SK-N-DZ (cell line): ENCODE data around the gene CCDC170. TPM values are rescaled to one million over a fixed set of nuclear protein-coding genes. Genes with fewer than 3 reads are reported as not detected.
"Not testable (repeated sequence)": the region's sequence is repeated elsewhere in the genome, so short reads cannot be mapped to it uniquely, and the experiment has no call there.

Experiments
- DNase-seq: peaks from one replicate; pipeline ENCODE4 v3.0.0-alpha.2; 2015; ENCODE audit warnings: low spot score
- polyA plus RNA-seq, 2 experiments: library from polyadenylated mRNA; depleted of rRNA; stranded (reverse); fragments of >200 nt; gene quantifications; 2 replicates each; pipeline ENCODE4 v1.2.3, GENCODE V29; 2014

Gene CCDC170, protein sequence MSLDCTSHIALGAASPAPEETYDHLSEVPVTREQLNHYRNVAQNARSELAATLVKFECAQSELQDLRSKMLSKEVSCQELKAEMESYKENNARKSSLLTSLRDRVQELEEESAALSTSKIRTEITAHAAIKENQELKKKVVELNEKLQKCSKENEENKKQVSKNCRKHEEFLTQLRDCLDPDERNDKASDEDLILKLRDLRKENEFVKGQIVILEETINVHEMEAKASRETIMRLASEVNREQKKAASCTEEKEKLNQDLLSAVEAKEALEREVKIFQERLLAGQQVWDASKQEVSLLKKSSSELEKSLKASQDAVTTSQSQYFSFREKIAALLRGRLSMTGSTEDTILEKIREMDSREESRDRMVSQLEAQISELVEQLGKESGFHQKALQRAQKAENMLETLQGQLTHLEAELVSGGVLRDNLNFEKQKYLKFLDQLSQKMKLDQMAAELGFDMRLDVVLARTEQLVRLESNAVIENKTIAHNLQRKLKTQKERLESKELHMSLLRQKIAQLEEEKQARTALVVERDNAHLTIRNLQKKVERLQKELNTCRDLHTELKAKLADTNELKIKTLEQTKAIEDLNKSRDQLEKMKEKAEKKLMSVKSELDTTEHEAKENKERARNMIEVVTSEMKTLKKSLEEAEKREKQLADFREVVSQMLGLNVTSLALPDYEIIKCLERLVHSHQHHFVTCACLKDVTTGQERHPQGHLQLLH
- polyA plus RNA-seq (2014; cell fraction: cytosol; rRNA removed): not detected in 2 replicates
- polyA plus RNA-seq (2014; cell fraction: nucleus; rRNA removed): not detected in 2 replicates

DNA sequence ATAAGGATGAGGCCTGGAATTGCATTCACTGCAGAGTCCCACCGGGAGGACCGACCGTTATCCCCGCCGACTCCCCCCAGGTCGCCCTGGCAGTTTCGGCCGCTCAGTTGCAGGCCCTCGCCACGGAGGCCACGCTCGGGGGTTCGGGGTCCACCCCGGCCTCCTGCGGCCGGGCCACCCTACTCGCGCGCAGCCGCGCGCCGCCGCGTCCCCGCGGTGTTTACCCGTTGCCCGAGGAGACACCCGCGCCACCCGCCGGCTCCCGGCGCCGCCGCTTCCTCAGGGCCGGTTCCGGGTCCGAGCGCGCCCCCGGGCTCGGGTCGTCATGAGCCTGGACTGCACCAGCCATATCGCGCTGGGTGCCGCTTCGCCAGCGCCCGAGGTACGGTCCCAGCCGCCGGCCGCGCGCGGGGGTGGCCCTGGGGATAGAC is at the start of gene CCDC170:
TSS of gene CCDC170 (plus strand) at position 214 of the 431 bp plus-strand sequence. CDS start at position 326, 112 bp downstream.
- no peak for DNase-seq

DNA sequence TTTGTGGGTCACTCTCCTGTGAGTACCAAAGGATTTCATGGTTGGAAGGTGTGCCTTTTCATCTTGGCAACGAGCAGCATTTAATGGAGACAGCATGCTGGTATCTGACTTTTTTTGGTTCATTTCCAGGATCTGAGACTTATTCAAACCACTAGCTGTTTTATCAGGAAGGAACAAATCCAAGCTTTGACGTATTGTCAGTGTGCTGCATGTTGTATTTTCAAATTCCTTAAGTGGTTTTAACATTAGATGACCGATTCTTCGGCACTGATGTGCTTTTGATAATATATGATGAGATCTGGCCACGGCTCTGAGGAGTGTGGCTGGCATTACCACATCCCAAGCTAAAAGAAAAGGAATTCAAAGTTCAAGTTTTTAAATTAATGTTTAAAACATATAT is 48.3 kb upstream of the CCDC170 start:
- DNase-seq: no peak

DNA sequence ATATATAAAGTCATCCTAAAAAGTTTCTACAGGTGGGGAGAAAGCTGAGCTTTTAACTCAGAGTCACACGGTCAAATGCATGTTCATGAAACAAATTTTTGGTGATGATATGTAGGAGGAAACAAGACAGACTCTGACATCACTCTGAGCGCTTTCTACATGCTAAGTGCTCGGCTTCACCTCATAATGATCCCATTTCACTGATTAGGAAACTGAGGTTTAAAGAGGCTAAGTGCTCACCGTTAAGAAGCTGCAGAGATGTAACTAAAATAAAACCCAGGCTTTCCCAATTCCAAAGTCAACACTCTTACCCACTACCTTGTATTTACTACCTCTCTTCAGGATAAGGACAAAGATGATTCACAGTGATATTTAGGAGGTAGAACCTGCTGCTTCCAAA is 46.6 kb upstream of the CCDC170 start:
- DNase-seq: no peak

DNA sequence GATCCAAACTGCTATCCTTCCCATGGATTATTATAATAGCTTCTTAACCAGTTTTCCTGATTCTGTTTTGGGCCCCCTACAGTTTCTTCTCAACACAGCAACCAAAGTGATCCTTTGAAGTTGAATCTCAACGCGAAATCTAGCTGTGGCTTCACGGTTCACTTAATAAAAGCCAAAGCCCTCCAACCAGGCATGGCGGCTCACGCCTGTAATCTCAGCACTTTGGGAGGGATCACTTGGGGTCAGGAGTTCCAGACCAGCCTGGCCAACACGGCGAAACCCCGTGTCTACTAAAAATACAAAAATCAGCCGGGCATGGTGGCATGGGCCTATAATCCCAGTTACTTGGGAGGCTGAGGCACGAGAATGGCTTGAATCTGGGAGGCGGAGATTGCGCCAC is 45.2 kb upstream of the CCDC170 start:
- no peak for DNase-seq

DNA sequence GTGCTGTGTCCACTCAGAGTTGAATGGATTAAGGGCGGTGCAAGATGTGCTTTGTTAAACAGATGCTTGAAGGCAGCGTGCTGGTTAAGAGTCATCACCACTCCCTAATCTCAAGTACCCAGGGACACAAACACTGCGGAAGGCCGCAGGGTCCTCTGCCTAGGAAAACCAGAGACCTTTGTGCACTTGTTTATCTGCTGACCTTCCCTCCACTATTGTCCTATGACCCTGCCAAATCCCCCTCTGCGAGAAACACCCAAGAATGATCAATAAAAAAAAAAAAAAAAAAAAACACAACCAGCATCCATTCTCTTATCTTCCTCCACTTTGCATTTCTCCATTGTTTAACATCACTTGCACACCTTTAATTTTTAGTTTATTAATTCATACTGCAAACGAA is 42.9 kb upstream of the CCDC170 start:
- not testable (repeated sequence) for DNase-seq

DNA sequence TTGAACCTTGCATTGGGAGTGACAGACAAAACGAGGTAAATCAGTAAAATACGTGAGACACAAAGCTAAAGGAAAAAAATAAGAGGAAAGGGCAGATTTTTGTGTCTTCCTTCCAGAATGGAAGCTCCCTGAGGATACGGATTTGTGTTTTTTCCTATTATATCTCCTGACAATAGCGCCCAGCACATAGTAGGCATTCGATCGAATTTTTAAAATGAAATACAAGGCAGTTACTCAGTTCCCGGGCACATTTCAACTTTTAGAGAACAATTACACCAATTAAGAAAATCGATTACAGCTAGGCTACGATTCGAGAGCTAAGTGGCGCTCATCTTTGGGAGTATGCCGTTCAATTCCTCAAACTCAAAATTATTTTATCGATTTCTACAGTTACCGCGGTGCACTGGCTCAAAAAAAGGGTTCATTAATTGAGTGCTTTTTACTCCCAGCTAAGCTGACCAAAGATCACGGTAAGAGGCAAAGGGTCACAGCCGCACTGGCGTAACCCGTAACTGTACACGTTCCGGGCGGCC is 42.3 kb upstream of the CCDC170 start:
- no peak for DNase-seq

DNA sequence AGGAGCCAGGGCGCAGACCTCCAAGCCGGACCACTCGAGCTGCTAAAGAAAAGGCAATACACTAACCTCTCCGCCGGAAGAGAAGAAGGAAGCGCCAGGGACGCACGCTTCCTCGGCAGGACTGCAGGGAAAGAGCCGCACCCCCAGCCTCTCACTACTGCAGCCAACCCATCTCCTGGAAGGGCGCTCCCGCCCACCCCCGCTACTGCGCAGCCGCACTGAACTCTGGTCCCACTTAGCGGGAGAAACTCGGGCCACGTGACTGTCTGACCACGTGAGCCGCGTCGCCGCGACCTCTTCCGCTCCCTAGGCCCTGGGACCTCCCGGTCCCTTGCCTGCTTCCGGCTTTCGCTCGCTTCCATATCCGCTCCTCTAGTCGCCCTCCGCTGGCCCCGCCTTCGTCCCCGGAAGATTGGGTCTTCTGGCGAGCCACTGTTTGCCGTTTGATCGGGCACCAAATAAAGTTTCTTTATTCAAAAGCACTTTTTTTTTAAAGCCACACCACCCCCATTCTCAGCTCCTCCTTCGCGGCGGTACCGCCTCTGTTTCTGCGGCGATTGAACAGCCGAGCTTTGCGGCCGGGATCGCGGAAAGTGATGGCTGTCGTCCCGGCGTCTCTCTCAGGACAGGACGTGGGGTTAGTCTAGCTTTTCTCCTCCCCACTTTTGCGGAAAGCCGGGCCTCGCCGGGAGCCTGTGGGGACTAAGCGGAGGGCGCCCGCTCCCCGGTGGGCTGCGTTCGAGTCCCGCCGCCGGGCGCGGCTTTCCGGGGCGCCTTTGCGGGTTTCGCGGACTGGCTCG is 41.7 kb upstream of the CCDC170 start, which contains the start of gene RMND1:
TSS of gene RMND1 (minus strand) at position 177 of the 800 bp plus-strand sequence. CDS start 6,315 bp downstream, outside the sequence.
- peak; percentile 100 for DNase-seq

DNA sequence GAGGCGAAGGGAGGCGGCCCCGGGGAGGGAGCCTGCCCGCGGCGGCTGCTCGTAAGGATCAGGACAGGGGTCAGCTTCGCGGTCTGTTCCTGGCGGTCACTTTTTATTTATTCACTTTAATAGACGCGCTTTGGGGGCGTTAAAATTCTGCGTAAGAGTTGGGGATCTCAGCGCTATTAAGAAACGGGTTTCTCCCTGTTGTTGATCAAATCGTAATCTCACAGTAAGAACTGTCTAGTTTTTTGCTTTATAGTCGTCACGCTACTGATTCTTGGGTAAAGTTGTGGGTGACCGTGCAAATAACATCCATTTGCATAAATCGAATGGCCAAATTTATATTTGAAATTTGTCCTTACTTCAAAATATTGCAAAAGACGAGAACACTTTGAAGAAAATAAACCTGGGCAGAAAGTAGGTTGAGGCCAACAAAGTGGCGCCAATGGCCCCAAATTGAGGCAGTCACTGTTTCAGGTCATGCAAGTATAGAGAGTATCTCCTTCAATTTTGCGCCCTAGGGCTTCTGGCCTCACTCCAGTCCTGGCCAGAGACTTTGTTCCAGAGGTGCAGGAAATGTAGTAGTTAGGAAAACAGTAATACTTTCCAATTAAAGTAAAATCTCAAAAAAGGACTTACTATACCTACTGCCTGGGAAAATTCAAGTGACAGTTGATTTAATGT is 40.9 kb upstream of the CCDC170 start:
- DNase-seq: peak; percentile 10

DNA sequence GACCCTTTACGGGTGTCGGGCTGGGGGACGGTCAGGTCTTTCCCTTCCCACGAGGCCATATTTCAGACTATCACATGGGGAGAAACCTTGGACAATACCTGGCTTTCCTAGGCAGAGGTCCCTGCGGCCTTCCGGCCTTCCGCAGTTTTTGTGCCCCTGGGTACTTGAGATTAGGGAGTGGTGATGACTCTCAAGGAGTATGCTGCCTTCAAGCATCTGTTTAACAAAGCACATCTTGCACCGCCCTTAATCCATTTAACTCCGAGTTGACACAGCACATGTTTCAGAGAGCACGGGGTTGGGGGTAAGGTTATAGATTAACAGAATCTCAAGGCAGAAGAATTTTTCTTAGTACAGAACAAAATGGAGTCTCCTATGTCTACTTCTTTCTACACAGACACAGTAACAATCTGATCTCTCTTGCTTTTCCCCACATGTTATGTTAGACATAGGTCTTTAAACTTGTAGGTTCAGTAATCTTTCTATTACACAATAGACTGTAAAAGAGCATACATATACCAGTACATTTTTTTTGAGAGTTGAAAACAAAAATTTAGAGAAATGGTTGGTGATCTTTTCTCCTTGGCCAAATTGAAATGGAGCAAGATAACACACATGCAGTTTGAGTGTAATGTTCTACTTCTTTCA is 37.9 kb upstream of the CCDC170 start:
- not testable (repeated sequence) for DNase-seq

DNA sequence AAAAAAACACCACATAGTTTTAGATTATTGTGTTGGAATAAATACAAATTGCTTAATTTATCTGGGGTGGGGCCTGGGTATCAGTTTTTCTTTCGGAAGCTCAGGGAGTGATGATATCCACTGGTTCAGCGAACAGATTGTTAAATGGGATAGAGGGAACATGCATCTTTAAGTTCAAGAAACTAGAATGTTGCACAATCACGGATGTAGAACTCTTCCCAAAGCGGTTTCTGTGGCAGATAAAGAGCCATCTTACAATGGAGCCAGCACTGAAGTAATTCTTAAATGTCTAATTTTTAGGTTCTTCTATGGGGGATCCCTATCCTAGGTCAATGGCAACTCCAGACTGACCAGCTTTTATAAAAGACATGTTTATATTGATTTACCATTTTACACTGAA is 32.1 kb upstream of the CCDC170 start:
- no peak for DNase-seq

DNA sequence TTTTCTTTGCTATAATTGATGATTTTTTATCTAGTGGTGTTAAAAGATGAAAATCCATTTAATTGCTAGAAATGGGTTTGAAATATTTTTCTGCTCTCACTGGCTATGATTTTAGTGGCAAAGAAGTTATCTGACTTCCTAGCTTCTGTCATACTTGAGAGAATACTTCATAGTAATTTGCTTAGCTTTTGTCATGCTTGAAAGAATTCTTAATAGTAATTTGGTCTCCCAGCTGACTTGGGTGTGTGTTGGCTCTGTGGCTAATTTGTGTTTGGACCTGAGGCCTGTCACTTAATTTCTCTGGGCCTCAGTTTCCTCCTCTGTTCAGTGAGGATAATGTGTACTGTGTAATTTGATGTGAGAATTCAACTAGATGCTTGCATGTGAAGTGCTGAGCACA is 29.1 kb upstream of the CCDC170 start:
- DNase-seq: no peak

DNA sequence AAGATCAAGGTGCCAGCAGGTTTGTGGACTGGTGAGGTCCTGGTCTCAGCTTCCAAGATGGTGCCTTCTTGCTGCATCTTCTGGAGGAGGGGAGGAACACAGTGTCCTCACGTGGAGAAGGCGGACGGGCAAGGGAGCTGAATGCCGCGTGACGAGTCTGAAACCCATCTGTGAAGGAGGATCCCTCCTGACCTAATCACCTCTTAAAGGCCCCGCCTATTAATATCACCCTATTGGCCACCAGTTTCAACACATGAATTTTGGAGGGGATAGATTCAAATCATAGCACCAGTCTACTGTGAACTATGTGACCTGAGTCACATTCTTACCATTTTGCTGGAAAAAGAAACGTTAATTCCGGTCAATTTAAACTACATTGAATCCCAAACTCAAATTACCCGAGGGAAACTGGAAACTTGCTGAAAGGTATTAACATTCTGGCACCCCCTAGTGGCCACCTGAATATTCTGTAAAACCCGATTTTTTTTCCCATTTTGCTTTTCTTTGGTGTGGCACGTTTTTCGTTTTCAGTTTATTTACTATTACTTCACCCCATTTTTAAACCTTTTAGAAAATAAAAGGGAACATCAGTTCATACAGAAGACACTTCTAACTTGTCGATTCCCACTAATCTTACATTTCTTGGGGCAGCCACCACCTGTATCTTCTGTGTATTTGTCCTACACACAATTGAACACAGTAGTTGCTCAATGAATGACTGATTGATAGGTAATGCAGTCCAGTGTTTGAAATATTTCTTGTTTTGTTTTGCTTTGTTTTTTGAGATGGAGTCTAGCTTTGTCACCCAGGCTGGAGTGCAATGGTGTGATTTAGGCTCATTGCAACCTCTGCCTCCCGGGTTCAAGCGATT is 17.9 kb upstream of the CCDC170 start:
- DNase-seq: peak; percentile 38

DNA sequence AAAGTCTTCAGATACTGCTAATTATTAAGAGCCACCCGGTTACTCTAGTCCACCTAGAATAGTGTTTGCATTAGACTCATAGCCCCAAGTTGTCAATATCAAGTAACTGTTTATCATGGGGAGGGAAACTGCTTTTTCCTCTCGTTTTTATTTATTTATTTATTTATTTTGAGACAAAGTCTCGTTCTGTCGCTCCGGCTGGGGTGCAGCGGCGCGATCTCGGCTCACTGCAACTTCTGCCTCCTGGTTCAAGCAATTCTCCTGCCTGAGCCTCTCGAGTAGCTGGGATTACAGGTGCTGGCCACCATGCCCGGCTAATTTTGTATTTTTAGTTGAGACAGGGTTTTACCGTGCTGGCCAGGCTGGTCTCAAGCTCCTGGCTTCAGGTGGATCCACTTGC is 16.1 kb upstream of the CCDC170 start:
- no peak for DNase-seq

DNA sequence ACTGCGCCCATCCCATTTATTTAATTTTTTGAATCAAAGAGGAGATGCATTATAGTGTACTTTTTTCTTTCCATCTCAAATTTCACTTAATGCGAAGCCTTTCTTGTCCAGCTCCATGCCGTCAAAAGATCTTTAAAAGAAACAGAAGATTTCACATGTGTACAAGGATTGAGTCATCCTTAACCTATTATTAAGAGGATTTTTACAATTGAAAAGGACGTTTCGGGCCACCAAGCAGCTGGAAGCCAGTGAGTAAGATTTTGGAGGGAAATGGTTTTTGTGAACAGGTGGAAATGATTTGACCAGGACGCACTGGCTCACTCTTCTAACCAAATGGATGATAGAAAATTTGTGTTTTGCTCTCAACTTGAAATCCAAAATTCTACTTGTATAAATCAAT is 15.1 kb upstream of the CCDC170 start:
- no peak for DNase-seq

DNA sequence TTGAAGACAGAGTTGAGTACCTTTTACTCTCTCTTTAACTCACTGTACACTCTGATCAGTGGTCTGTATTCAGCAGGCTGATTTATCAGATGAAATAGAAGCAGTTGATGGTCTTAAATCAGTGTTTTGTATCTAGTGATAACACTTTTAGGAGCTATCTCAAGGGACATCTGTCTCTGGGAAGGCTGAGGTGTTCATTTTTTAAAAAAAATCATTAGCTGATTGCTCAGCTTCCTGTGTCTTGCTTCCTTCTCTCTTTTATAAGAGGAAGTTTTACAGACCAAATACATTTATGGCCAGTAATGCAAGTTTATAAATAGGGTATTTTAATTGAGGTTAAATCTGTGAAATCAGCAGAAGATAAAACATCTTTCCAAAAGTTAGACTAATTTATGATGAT is 12.0 kb upstream of the CCDC170 start:
- DNase-seq: no peak

DNA sequence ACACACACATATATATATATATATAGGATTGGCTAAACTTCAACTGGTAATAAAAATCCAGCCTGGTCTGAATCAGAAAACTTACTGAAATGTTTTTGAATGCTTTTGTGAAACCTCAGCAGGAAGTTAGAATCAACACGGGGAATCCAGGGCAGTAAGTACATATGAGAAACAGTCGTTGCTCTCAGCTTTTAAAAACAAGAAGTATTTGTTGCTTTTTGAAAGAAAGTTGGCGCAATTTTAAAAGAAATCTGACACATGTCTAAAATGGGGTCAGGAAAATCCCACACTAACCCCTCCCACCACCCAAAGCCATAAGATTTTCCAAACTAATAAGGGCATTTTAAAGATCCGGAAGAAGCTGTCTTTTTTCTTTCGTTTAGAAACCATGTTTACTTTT is 11.5 kb upstream of the CCDC170 start:
- no peak for DNase-seq

DNA sequence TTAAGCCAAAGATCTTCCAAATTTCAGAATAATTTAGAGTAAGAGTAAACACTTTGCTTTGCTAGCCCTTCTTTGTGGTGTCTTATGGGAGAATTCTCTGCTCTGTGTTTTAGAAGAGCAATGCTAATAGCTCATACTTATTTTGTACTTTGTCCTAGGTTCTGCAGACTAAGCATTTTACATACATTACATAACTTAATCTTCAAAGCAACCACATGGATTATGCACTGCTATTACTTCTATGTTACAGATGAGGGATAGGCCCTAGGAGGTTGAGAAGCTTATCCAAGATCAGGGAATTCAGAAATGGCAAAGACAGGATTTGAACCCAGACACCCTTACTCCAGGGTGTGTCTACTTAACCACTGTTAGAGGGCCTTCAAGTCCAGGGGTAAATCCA is 9.8 kb upstream of the CCDC170 start:
- no peak for DNase-seq

DNA sequence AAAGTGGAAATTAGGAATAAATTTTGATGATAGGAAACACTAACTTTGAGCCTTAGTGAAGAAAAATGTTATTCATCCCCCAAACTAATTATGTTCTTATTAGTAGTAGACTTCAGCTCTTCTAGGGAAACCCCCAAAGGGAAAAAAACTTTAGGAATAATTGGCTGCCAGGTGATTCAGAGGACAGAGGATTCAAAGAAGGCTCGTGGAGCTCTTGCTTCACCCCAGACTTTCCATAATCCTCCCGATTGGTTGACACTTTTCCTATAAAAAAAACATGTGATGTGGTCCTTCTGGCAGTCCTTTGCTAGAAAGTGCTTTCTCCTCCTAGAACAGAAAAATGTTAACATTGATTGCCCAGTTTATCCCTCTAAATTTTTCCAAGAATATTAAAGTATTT is 5.6 kb upstream of the CCDC170 start:
- no peak for DNase-seq

DNA sequence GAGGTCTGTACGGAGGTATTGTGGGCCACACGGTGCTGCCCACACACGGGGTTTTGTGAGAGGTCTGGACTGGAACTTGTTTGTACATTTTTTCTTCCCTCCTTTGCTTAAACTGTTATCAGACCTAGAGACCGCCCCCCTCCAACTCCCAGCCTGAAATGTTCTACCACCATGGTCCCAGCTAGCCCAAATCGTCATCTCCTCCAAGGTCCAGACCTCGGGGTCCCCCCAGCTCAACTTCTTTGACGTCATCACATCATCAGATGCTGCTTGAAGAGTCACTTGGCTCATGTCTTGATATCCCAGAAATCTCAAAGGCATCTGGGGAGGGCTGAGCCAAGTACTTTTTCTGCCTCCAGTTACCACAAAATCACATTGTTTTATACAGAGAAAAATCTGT is 2.8 kb upstream of the CCDC170 start:
- no peak for DNase-seq
